ENCODE measurements around the gene ANKS3. TPM values are rescaled to one million over a fixed set of nuclear protein-coding genes. Genes with fewer than 3 reads are reported as not detected.

Gene ANKS3
- total RNA-seq, 4 donors from 2014 or later, result 9.3 to 21.5 (median 13.2) TPM

DNA sequence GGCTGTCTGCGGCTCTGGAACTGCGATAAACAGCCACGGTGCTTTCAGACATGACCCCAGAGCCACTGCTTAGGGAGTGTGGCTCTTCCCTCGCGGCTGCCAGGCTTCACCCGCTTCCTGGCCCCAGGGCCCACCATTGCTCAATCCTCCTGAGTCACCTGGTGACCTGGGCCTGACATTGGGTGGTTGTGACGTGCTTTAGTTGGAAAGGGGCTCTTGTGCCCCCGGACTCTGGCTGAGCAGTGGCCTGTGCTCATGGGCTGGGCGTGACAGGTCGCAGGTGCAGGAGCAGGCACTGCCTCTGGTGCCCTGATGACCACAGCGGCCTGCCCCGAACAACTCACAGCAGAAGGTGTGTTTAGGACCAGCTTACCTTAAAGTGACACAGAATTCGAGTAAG, 49.3 kb downstream of the ANKS3 start:
- TF ChIP-seq, protein P1, sequence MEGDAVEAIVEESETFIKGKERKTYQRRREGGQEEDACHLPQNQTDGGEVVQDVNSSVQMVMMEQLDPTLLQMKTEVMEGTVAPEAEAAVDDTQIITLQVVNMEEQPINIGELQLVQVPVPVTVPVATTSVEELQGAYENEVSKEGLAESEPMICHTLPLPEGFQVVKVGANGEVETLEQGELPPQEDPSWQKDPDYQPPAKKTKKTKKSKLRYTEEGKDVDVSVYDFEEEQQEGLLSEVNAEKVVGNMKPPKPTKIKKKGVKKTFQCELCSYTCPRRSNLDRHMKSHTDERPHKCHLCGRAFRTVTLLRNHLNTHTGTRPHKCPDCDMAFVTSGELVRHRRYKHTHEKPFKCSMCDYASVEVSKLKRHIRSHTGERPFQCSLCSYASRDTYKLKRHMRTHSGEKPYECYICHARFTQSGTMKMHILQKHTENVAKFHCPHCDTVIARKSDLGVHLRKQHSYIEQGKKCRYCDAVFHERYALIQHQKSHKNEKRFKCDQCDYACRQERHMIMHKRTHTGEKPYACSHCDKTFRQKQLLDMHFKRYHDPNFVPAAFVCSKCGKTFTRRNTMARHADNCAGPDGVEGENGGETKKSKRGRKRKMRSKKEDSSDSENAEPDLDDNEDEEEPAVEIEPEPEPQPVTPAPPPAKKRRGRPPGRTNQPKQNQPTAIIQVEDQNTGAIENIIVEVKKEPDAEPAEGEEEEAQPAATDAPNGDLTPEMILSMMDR (IDR thresholded peaks at IDR 0.05; ENCODE audit: low read depth), result no peak

DNA sequence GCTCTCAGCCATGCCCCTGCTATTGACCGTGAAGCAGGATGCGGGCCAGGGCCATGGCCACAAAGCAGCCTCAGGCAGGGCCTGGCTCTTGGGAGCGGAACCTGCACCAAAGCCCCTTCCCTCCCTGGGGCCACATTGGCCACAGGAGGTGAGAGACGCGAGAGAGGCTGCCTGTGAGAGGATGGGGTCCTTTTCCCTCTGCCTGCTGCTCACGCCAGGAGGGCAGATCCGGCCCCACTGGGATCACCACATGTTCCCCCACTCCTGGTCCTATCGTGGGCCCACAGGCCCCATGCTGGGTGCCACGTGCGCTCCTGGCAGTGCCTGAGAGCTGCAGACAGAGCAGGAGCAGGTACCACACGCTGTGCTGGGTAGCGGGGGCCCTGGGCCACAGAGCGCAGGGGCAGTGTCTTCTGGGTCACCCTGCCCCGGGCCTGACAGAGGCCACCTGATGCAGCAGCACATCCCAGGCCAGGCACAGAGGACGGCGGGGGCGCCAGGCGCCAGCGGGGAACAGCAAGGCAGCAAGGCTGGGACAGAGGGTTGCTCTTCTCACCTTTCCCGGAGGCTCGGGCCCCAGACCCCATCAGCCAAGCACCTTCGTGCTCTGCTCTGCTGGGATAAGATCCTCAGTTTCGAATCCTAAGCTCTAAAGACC, 49.9 kb downstream of the ANKS3 start:
- TF ChIP-seq, protein P1 (IDR thresholded peaks at IDR 0.05; ENCODE audit: low read depth), result no peak

DNA sequence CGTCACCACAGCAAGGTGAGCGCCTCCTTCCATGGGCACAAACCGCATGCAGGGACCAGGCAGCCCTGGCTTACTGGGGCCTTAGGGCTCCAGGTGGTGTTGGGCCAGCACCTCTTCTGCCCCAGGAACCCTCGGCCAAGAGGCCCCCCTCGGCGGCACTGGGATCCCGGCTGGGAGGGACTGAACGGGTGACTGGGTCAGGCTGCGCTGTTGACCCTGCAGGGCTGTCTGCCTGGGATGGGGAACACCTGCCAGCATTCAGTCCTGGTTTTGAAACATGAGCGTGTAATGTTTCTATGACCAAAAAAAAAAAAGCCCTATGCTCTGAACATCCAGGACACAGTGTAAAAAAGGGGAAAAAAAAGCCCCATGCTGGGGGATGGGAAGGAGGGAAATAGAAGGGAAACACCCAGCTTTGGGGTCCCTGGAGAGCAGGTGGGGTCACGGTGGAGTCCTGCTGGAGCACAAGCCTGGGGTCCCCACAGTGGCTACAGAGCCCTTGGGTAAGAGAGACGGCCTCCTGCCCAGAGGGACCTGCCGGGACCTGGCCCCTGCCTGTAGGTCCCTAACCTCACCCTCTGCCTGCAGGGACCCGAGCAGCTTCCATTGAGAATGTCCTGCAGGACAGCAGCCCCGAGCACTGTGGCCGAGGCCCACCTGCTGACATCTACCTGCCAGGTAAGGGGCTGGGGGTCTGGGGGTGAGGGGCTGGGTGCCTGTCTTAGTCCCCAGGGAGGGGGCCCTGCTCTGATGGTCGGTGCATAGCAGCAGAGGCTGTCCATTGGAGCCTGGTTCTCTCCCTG, 50.6 kb downstream of the ANKS3 start:
- TF ChIP-seq, protein P1 (IDR thresholded peaks at IDR 0.05; ENCODE audit: low read depth), result no peak

DNA sequence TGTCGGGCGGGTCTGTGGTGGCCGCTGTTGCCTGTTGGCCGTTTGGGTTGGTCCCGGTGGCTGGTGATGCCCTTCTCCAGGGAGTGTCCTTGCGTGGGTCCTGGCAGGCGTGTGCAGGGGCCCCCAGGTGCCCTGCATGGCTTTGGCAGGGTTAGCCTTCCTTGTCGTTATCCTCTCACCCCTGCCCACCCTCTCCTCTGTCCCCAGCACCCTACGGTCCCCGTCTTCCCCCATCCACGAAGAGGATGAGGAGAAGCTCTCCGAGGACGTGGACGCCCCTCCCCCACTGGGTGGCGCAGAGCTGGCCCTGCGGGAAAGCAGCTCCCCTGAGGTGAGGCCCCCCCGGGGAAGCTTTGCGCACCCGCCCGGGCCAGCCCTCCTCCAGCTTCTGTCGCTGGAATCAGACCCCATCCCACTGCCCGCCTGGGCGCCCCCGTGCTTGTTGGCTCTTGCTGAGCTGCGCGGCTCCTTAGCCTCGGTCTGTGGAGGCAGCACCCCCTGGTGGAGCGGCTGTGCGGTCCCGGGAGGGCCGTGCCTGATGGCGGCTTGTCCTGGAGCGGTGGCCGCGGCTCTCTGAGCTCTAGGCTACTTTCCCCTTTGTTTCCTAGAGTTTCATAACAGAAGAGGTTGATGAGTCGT, 51.3 kb downstream of the ANKS3 start:
- TF ChIP-seq, protein P1 (IDR thresholded peaks at IDR 0.05; ENCODE audit: low read depth), result no peak

DNA sequence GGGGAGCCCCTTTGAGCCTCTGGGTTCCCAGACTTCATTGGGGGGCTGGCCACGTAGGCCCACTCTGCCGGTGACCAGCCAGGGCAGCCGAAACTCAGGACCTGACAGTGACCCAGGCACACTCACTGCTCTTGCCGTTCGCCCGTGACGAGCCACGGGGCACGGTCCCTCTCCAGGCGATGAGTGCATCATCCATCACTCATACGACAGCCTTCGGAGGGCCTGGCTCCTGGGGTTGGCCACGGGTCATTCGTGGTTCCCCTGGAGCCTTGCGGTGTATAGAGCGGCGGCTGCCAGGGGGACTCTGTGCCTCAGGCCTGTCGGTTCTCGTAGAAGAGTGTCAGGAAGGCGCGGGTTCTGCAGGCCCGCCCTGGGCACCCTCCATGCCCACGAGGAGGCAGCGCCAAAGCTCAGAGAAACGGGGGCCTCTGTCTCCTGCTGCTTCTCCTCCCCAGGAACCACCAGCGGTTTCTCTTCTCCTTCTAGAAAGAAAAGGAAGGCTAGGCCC, 51.9 kb downstream of the ANKS3 start:
- TF ChIP-seq, protein P1 (IDR thresholded peaks at IDR 0.05; ENCODE audit: low read depth), result no peak

DNA sequence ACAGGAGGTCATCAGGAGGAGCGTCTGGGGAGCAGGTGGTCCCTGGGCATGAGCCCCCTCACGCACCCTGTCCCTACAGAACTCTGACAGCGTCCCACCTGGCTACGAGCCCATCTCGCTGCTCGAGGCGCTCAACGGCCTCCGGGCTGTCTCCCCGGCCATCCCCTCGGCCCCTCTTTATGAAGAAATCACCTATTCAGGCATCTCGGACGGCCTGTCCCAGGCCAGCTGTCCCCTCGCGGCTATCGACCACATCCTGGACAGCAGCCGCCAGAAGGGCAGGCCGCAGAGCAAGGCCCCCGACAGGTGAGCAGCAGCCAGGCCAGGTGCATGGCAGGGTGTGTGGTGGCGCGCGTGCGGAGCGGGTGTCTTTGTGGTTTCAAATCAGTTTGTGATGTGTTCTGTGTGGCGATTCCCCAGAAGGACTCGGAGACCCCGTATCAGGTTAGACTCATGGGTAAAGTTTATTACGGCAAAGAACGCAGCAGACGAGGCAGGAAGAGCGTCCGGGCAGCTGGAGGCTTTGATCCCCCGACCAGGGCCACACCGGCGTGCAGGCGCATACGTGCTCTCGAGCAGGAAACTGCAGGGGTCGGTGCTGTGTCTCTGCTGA, 52.5 kb downstream of the ANKS3 start:
- TF ChIP-seq, protein P1 (IDR thresholded peaks at IDR 0.05; ENCODE audit: low read depth), result no peak
